GM18526 (cell line): Measurements from ENCODE around the gene AGK.

ENCODE experiments used
- POLR2A ChIP-seq: IDR thresholded peaks from 3 replicates; pipeline ENCODE4 v1.6.1; 2011; ENCODE audit not compliant: insufficient read length; ENCODE audit errors: extremely low read depth

AGK gene

GRCh38 chr7:141671705-141672496, 120.7 kb downstream of the AGK start:
- TF ChIP-seq POLR2A: no peak

GRCh38 chr7:141673346-141673745, 122.1 kb downstream of the AGK start:
- no peak for TF ChIP-seq POLR2A

- no peak for TF ChIP-seq POLR2A
These were observed 123.0 kb downstream of the AGK start for GRCh38 chr7:141674171-141674671.

- no peak for TF ChIP-seq POLR2A
These were observed 123.5 kb downstream of the AGK start for GRCh38 chr7:141674702-141675101.

GRCh38 chr7:141675436-141676215, 124.4 kb downstream of the AGK start:
- no peak for TF ChIP-seq POLR2A

GRCh38 chr7:141676618-141677017, 125.4 kb downstream of the AGK start:
- no peak for TF ChIP-seq POLR2A

- TF ChIP-seq POLR2A: no peak
These were observed 127.8 kb downstream of the AGK start for GRCh38 chr7:141679014-141679413.

GRCh38 chr7:141685285-141686023, 134.2 kb downstream of the AGK start:
- TF ChIP-seq POLR2A: no peak

- no peak for TF ChIP-seq POLR2A
These were observed 134.9 kb downstream of the AGK start for GRCh38 chr7:141686074-141686473.

- TF ChIP-seq POLR2A: no peak
These were observed 135.5 kb downstream of the AGK start for GRCh38 chr7:141686670-141687069.

- TF ChIP-seq POLR2A: no peak
These were observed 136.8 kb downstream of the AGK start for GRCh38 chr7:141688043-141688442.

- TF ChIP-seq POLR2A: no peak
These were observed 140.3 kb downstream of the AGK start for GRCh38 chr7:141691540-141691939.

GRCh38 chr7:141691961-141692360, 140.8 kb downstream of the AGK start:
- TF ChIP-seq POLR2A: no peak

GRCh38 chr7:141693082-141693481, 141.9 kb downstream of the AGK start:
- TF ChIP-seq POLR2A: no peak

- no peak for TF ChIP-seq POLR2A
These were observed 144.6 kb downstream of the AGK start for GRCh38 chr7:141695803-141696289.

- no peak for TF ChIP-seq POLR2A
These were observed 145.1 kb downstream of the AGK start for GRCh38 chr7:141696348-141696747.
